Mammary epithelial cell (primary cell): ENCODE data around the gene UBE2L3.

Experiments
- CTCF ChIP-seq, 2 donors: IDR thresholded peaks in 1 of 2; conservative IDR thresholded peaks in 1 of 2; 2 replicates each; pipeline ENCODE4 v1.5.1; 2011 to 2012; ENCODE audit warnings: inconsistent platforms in 2 of 2, low read length in 2 of 2, mild to moderate bottlenecking in 2 of 2, control low read depth in 1 of 2, low read depth in 1 of 2; ENCODE audit not compliant: insufficient read depth in 1 of 2; ENCODE audit errors: extremely low read depth in 1 of 2
- EZH2 ChIP-seq: IDR thresholded peaks from 2 replicates; pipeline ENCODE4 v1.6.1; 2012; ENCODE audit warnings: low read length, inconsistent platforms, borderline replicate concordance

GRCh38 chr22:21563912-21564311 lies 3.6 kb upstream of the UBE2L3 start:
- TF ChIP-seq CTCF (conservative IDR thresholded peaks at IDR 0.05 in 1 of 2, IDR thresholded peaks at IDR 0.05 in 1 of 2; ENCODE audit: extremely low read depth in 1 of 2, insufficient read depth in 1 of 2, low read depth in 1 of 2, low read length in 2 of 2) (no peak), EZH2 (no peak)
